Hepatocyte (in vitro differentiated cells): Measurements from ENCODE around the gene FUBP3. TPM values are rescaled to one million over a fixed set of nuclear protein-coding genes. Genes with fewer than 3 reads are reported as not detected.

Experiments used
- DNase-seq: peaks from one replicate; pipeline ENCODE4 v3.0.0-alpha.2; 2016; ENCODE audit warnings: low spot score
- H2AFZ ChIP-seq: fragments of 200-600 bp; sonication (generic); 2 replicates; pipeline ENCODE4 v1.6.0; 2016; ENCODE audit warnings: antibody characterized with exemption, mild to moderate bottlenecking
- H3K27ac ChIP-seq: fragments of 200-600 bp; sonication (generic); 2 replicates; pipeline ENCODE4 v1.5.1; 2016; ENCODE audit warnings: mild to moderate bottlenecking
- H3K27me3 ChIP-seq: fragments of 200-600 bp; sonication (generic); 2 replicates; pipeline ENCODE4 v1.6.1; 2016
- H3K36me3 ChIP-seq: fragments of 200-600 bp; sonication (generic); replicated peaks from 2 replicates; pipeline ENCODE4 v1.5.1; 2016; ENCODE audit warnings: low read depth; ENCODE audit not compliant: insufficient read depth
- H3K4me1 ChIP-seq: fragments of 200-600 bp; sonication (generic); 2 replicates; pipeline ENCODE4 v1.5.1; 2016; ENCODE audit warnings: mild to moderate bottlenecking, moderate library complexity; ENCODE audit not compliant: insufficient read depth
- H3K4me2 ChIP-seq: fragments of 200-600 bp; sonication (generic); 2 replicates; pipeline ENCODE4 v1.6.0; 2016
- H3K4me3 ChIP-seq: fragments of 200-600 bp; sonication (generic); 2 replicates; pipeline ENCODE4 v1.5.1; 2016; ENCODE audit warnings: mild to moderate bottlenecking
- H3K79me2 ChIP-seq: fragments of 200-600 bp; sonication (generic); 2 replicates; pipeline ENCODE4 v1.6.0; 2017; ENCODE audit warnings: mild to moderate bottlenecking
- H3K9me2 ChIP-seq: fragments of 200-600 bp; sonication (generic); replicated peaks from 2 replicates; pipeline ENCODE4 v1.6.0; 2017; ENCODE audit warnings: mild to moderate bottlenecking; ENCODE audit not compliant: insufficient read depth
- H3K9me3 ChIP-seq: fragments of 200-600 bp; sonication (generic); 2 replicates; pipeline ENCODE4 v1.5.1; 2016; ENCODE audit warnings: low read depth, mild to moderate bottlenecking
- H4K20me1 ChIP-seq: fragments of 200-600 bp; sonication (generic); 2 replicates; pipeline ENCODE4 v1.6.0; 2016; ENCODE audit warnings: mild to moderate bottlenecking; ENCODE audit not compliant: insufficient read depth, poor library complexity, severe bottlenecking
- CTCF ChIP-seq: fragments of 200-600 bp; sonication (generic); IDR thresholded peaks from 2 replicates; pipeline ENCODE4 v1.5.1; 2016; ENCODE audit warnings: antibody characterized with exemption, mild to moderate bottlenecking; ENCODE audit not compliant: poor library complexity
- EZH2 ChIP-seq: fragments of 200-600 bp; sonication (generic); IDR thresholded peaks from 2 replicates; pipeline ENCODE4 v1.6.1; 2016; ENCODE audit warnings: antibody characterized with exemption, mild to moderate bottlenecking, borderline replicate concordance
- EZH2phosphoT487 ChIP-seq: fragments of 200-600 bp; sonication (generic); IDR thresholded peaks from one replicate; pipeline ENCODE4 v1.6.1; 2018; ENCODE audit warnings: antibody characterized with exemption, mild to moderate bottlenecking, low read depth, moderate library complexity; ENCODE audit not compliant: unreplicated experiment, severe bottlenecking
- WGBS: methylation state at CpG from one replicate; pipeline ENCODE4 v1.1.6; 2016; ENCODE audit warnings: low lambda C conversion rate; ENCODE audit errors: missing lambda C conversion rate; 5-methylcytosine and 5-hydroxymethylcytosine counted together
- polyA plus RNA-seq: library from polyadenylated mRNA; unstranded; fragments of >200 nt; fragmentation: Nextera tagmentation; extraction: Ambion mirVana; gene quantifications from 2 replicates; pipeline ENCODE4 v1.2.1, GENCODE V29; 2016
- total RNA-seq: library from RNA; depleted of rRNA; stranded (reverse); fragments of >200 nt; gene quantifications from 2 replicates; pipeline ENCODE4 v1.2.3, GENCODE V29; 2014

FUBP3 gene
- total and polyA plus RNA-seq, 2 experiments from 2014 or later, result 55.1 to 56.1 TPM

GRCh38 chr9:130632841-130633240 is 53.5 kb downstream of the FUBP3 start:
- Histone ChIP-seq H3K9me3 (no peaks in the 10 kb centered on the region), H3K4me2 (no peak overlapping the region), H3K27me3 (no peaks in the 10 kb centered on the region), H4K20me1 (no peaks in the 10 kb centered on the region), H3K4me3 (no peak overlapping the region), H3K36me3 (no peaks in the 10 kb centered on the region), H2AFZ (no peak overlapping the region), H3K27ac (no peak overlapping the region), H3K79me2 (no peaks in the 10 kb centered on the region), H3K4me1 (no peaks in the 10 kb centered on the region), H3K9me2 (no peaks in the 10 kb centered on the region)
- WGBS, result 95% methylated on average over 7 of the region's 7 CpGs
- DNase-seq, result no peak
- no peak for TF ChIP-seq CTCF
- TF ChIP-seq EZH2, result no peak
- no peak for TF ChIP-seq EZH2phosphoT487

- Histone ChIP-seq H3K9me2 (no peaks in the 10 kb centered on the region), H3K9me3 (no peaks in the 10 kb centered on the region), H4K20me1 (no peaks in the 10 kb centered on the region), H3K4me1 (no peaks in the 10 kb centered on the region), H2AFZ (no peak overlapping the region), H3K4me2 (no peak overlapping the region), H3K4me3 (no peak overlapping the region), H3K27ac (no peak overlapping the region), H3K79me2 (no peaks in the 10 kb centered on the region), H3K36me3 (no peaks in the 10 kb centered on the region), H3K27me3 (no peaks in the 10 kb centered on the region)
- TF ChIP-seq CTCF (no peak), EZH2phosphoT487 (no peak), EZH2 (no peak)
- DNase-seq, result no peak
- WGBS, result 96% methylated on average over 25 of the region's 25 CpGs
Observed at GRCh38 chr9:130633336-130634190, 54.2 kb downstream of the FUBP3 start.

- Histone ChIP-seq H3K27me3 (no peaks in the 10 kb centered on the region), H3K4me3 (no peak overlapping the region), H3K27ac (no peak overlapping the region), H2AFZ (no peak overlapping the region), H3K9me3 (no peaks in the 10 kb centered on the region), H3K9me2 (no peaks in the 10 kb centered on the region), H3K4me1 (no peaks in the 10 kb centered on the region), H4K20me1 (no peaks in the 10 kb centered on the region), H3K4me2 (no peak overlapping the region), H3K79me2 (no peaks in the 10 kb centered on the region), H3K36me3 (no peaks in the 10 kb centered on the region)
- no peak for TF ChIP-seq EZH2phosphoT487
- TF ChIP-seq CTCF, result no peak
- no peak for TF ChIP-seq EZH2
- no peak for DNase-seq
- WGBS, result 94% methylated on average over 14 of the region's 14 CpGs
Observed at GRCh38 chr9:130634191-130634768, 54.9 kb downstream of the FUBP3 start.
